ENCODE measurements around the gene PTPRK. TPM values are rescaled to one million over a fixed set of nuclear protein-coding genes. Genes with fewer than 3 reads are reported as not detected.

The PTPRK gene
- total and polyA plus RNA-seq, 2 of the 13 experiments (the other 11 are each of a cell fraction or from before 2014, with no cell fraction given): 43.6 to 98.3 TPM

DNA sequence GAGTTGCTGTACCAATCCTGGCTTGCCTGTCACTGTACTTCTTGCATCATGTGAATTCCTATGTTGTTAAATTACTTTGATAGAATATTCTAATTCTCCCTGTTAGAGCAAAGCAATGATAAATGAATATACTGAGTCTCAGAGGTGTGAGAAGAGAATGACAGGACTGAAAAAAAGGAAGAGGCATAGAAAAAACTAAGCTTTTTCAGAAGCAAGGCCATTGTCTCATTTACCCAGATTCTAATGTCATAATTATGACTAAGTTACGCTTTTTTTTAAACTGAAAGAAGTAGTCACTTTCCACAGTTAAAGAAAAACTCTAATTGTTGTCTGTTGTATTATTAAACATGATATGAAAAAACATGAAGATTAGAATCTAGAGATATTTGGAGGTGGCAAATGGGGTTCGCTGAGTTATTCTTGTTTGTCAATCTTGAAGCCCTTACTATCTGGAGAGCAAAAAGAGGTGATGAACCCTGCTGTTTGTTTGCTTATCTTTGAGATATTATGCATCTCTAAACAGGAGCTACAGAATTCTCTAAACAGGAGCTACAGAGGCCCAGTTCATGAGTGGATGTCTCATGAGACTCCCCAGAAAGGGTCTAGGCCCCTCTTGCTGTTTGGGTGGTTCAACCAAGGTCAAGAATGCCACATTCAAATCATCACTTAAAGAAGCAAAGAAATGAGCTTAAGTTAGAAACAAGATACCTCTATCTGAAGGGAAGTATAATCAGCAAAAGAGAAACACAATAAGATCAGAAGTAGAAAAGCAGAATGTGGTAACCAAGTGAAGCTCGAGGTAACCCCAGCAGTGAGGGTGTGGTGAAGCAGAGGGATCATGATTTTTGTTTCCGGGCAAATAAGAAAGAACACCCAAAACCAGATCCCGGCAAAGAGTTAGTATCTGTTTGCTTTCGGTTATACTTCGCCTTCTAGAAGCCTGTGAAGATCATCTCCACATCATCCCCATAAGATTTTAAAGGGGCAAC lies 586.3 kb downstream of the PTPRK start (continued):
- TF ChIP-seq, protein P1, sequence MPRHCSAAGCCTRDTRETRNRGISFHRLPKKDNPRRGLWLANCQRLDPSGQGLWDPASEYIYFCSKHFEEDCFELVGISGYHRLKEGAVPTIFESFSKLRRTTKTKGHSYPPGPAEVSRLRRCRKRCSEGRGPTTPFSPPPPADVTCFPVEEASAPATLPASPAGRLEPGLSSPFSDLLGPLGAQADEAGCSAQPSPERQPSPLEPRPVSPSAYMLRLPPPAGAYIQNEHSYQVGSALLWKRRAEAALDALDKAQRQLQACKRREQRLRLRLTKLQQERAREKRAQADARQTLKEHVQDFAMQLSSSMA (CRISPR knock-in tag; IDR thresholded peaks at IDR 0.05): no peak
- TF ChIP-seq ZXDC (CRISPR knock-in tag; IDR thresholded peaks at IDR 0.05): no peak

DNA sequence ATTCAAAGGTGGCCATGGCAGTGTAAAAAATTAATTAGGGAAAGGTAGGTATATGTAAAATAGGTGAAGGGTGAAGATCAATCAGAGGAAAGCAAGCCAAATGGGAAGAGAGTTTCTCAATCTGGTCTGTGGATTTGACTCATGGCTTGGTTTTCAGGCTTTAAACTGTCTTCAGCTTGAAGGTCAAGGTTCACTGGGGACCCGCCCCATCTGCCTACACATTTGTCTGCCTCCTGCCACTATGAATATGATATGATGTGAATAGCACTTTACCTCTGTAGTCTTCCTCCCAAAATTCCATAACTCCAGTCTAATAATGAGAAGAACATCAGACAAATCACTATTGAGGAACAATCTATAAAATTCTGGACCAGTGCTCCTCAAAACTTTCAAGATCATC lies 587.3 kb downstream of the PTPRK start:
- Histone ChIP-seq H2AFZ (ENCODE audit: low read length) (no peak overlapping the region), H3K4me2 (ENCODE audit: low read depth, low read length) (no peak overlapping the region), H3K79me2 (ENCODE audit: insufficient read depth, low read length) (no peaks in the 10 kb centered on the region), H3K27me3 (ENCODE audit: control insufficient read depth in 1 of 2, insufficient read depth in 2 of 2, low read length in 2 of 2) (no peaks in the 10 kb centered on the region), H3K36me3 (replicated peaks in 1 of 2; ENCODE audit: control insufficient read depth in 1 of 2, insufficient read depth in 2 of 2, low read length in 2 of 2) (no peaks in the 10 kb centered on the region), H3K27ac (ENCODE audit: extremely low read length, insufficient read depth, low read length) (no peak overlapping the region), H3K4me3 (replicated peaks in 1 of 3; ENCODE audit: insufficient read depth in 1 of 3, low read depth in 2 of 3, low read length in 3 of 3) (no peak overlapping the region), H3K4me1 (ENCODE audit: insufficient read depth, low read length) (no peaks in the 10 kb centered on the region), H3K9me3 (ENCODE audit: low read length) (peaks cover 9% of the 10 kb centered on the region), H4K20me1 (ENCODE audit: insufficient read depth, low read length) (no peaks in the 10 kb centered on the region), H3K9ac (ENCODE audit: insufficient read depth, low read depth, low read length) (no peak overlapping the region)
- FAIRE-seq (no peak), DNase-seq (ENCODE audit: low spot score) (no peak), ATAC-seq (no peak)
- intact Hi-C loops (cut with micrococcal nuclease; ENCODE audit: unreplicated experiment): no loop called here
- in situ Hi-C loops (cut with HindIII; ENCODE audit: extremely low pct_ligation_motif_present, low pct_unique_long_range_greater_than_20kb): no loop called here
- ChIA-PET CTCF (ENCODE audit: low intra/inter-chr PET ratio, low total read pairs) (no interaction called here), POLR2A (no interaction called here)
- no TSS peak for BruUV-seq (replicated peaks)
- TF ChIP-seq SIN3B (IDR thresholded peaks at IDR 0.05; ENCODE audit: low read length): no peak
- no peak for TF ChIP-seq REXO4 (CRISPR knock-in tag; IDR thresholded peaks at IDR 0.05; ENCODE audit: borderline replicate concordance)
- no peak for TF ChIP-seq HNRNPUL1 (IDR thresholded peaks at IDR 0.05; ENCODE audit: low read depth, low read length)
- TF ChIP-seq ZNF672 (CRISPR knock-in tag; IDR thresholded peaks at IDR 0.05): no peak
- TF ChIP-seq CHD2 (IDR thresholded peaks at IDR 0.05; ENCODE audit: low read depth, low read length): no peak
- 0% methylated on average over 1 of the region's 1 CpG for WGBS (ENCODE audit: low lambda C conversion rate)

All from HepG2 (cell line).